SK-N-SH treated with all-trans-retinoic acid at 6 μM for 48 hours (cell line): Measurements from ENCODE around the gene ACOX3.

Experiments
- ATAC-seq: fragments of 200-7000 bp; cut with Tn5 transposase; 3 replicates; pipeline ENCODE4 v1.9.1; 2020; ENCODE audit warnings: mild to moderate bottlenecking, moderate library complexity
- ARNTL ChIP-seq: fragments of 450-650 bp; formaldehyde crosslinking; IDR thresholded peaks from 2 replicates; pipeline ENCODE4 v1.5.0; 2020; ENCODE audit warnings: low read depth, mild to moderate bottlenecking, moderate library complexity, borderline replicate concordance
- BACH2 ChIP-seq: fragments of 250-450 bp; sonication (Bioruptor Pico); IDR thresholded peaks from 2 replicates; pipeline ENCODE4 v1.9.0; 2021; ENCODE audit warnings: mild to moderate bottlenecking, borderline replicate concordance
- CSDC2 ChIP-seq: fragments of 250-450 bp; sonication (Bioruptor Pico); IDR thresholded peaks from 2 replicates; pipeline ENCODE4 v1.5.0; 2020; ENCODE audit warnings: mild to moderate bottlenecking, moderate library complexity
- CSRNP3 ChIP-seq: fragments of 250-450 bp; sonication (Bioruptor Pico); IDR thresholded peaks from 2 replicates; pipeline ENCODE4 v1.5.1; 2021; ENCODE audit warnings: mild to moderate bottlenecking, moderate library complexity
- ISL1 ChIP-seq: fragments of 250-450 bp; sonication (Bioruptor Pico); IDR thresholded peaks from 2 replicates; pipeline ENCODE4 v2.1.2; 2022; ENCODE audit warnings: mild to moderate bottlenecking, moderate library complexity
- OSR1 ChIP-seq: fragments of 250-450 bp; sonication (Bioruptor Pico); IDR thresholded peaks from 2 replicates; pipeline ENCODE4 v1.8.0; 2022; ENCODE audit warnings: moderate library complexity, mild to moderate bottlenecking, inconsistent platforms
- PPARA ChIP-seq: fragments of 250-450 bp; sonication (Bioruptor Pico); IDR thresholded peaks from 2 replicates; pipeline ENCODE4 v1.5.0; 2020; ENCODE audit warnings: mild to moderate bottlenecking, borderline replicate concordance
- RARB ChIP-seq: fragments of 250-450 bp; sonication (Bioruptor Pico); IDR thresholded peaks from 2 replicates; pipeline ENCODE4 v1.8.0; 2021; ENCODE audit warnings: mild to moderate bottlenecking, moderate library complexity
- SNAI2 ChIP-seq: fragments of 250-450 bp; sonication (Bioruptor Pico); IDR thresholded peaks from 2 replicates; pipeline ENCODE4 v1.5.0; 2020; ENCODE audit warnings: mild to moderate bottlenecking, moderate library complexity
- TCF4 ChIP-seq: fragments of 250-450 bp; sonication (Bioruptor Pico); IDR thresholded peaks from 2 replicates; pipeline ENCODE4 v1.8.0; 2021; ENCODE audit warnings: mild to moderate bottlenecking, moderate library complexity, borderline replicate concordance
- TOX ChIP-seq: fragments of 250-450 bp; sonication (Bioruptor Pico); IDR thresholded peaks from 2 replicates; pipeline ENCODE4 v1.8.0; 2021; ENCODE audit warnings: mild to moderate bottlenecking, moderate library complexity, borderline replicate concordance
- TSHZ2 ChIP-seq: fragments of 250-450 bp; sonication (Bioruptor Pico); IDR thresholded peaks from 2 replicates; pipeline ENCODE4 v1.5.0; 2020; ENCODE audit warnings: mild to moderate bottlenecking, moderate library complexity
- ZC3H10 ChIP-seq: fragments of 250-450 bp; sonication (Bioruptor Pico); IDR thresholded peaks from 2 replicates; pipeline ENCODE4 v1.5.1; 2021; ENCODE audit warnings: mild to moderate bottlenecking, moderate library complexity
- ZNF565 ChIP-seq: fragments of 450-650 bp; formaldehyde crosslinking; conservative IDR thresholded peaks from 2 replicates; pipeline ENCODE4 v1.5.0; 2020; ENCODE audit warnings: low read depth, mild to moderate bottlenecking, moderate library complexity
- ZNF70 ChIP-seq: fragments of 450-650 bp; formaldehyde crosslinking; IDR thresholded peaks from 2 replicates; pipeline ENCODE4 v1.5.0; 2020; ENCODE audit warnings: mild to moderate bottlenecking, moderate library complexity
- ZNF8 ChIP-seq: fragments of 450-650 bp; formaldehyde crosslinking; IDR thresholded peaks from 2 replicates; pipeline ENCODE4 v1.5.0; 2020; ENCODE audit warnings: mild to moderate bottlenecking, moderate library complexity
- TF ChIP-seq, protein P1 (sequence below): fragments of 250-450 bp; sonication (Bioruptor Pico); IDR thresholded peaks from 2 replicates; pipeline ENCODE4 v1.8.0; 2020; ENCODE audit warnings: mild to moderate bottlenecking, moderate library complexity, borderline replicate concordance
- TF ChIP-seq, protein P2 (sequence below): fragments of 250-450 bp; sonication (Bioruptor Pico); IDR thresholded peaks from 2 replicates; pipeline ENCODE4 v1.8.0; 2021; ENCODE audit warnings: low read depth, mild to moderate bottlenecking, moderate library complexity, borderline replicate concordance

Gene ACOX3

GRCh38 chr4:8419222-8420041, 21.1 kb downstream of the ACOX3 start:
- TF ChIP-seq ZNF70 (CRISPR knock-in tag) = no peak
- no peak for TF ChIP-seq BACH2
- TF ChIP-seq ARNTL (CRISPR knock-in tag) = no peak
- TF ChIP-seq ZNF8 = no peak
- TF ChIP-seq, protein P1, sequence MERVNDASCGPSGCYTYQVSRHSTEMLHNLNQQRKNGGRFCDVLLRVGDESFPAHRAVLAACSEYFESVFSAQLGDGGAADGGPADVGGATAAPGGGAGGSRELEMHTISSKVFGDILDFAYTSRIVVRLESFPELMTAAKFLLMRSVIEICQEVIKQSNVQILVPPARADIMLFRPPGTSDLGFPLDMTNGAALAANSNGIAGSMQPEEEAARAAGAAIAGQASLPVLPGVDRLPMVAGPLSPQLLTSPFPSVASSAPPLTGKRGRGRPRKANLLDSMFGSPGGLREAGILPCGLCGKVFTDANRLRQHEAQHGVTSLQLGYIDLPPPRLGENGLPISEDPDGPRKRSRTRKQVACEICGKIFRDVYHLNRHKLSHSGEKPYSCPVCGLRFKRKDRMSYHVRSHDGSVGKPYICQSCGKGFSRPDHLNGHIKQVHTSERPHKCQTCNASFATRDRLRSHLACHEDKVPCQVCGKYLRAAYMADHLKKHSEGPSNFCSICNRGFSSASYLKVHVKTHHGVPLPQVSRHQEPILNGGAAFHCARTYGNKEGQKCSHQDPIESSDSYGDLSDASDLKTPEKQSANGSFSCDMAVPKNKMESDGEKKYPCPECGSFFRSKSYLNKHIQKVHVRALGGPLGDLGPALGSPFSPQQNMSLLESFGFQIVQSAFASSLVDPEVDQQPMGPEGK (CRISPR knock-in tag) = no peak
- no peak for TF ChIP-seq CSDC2 (CRISPR knock-in tag)
- TF ChIP-seq PPARA (CRISPR knock-in tag) = no peak
- TF ChIP-seq, protein P2, sequence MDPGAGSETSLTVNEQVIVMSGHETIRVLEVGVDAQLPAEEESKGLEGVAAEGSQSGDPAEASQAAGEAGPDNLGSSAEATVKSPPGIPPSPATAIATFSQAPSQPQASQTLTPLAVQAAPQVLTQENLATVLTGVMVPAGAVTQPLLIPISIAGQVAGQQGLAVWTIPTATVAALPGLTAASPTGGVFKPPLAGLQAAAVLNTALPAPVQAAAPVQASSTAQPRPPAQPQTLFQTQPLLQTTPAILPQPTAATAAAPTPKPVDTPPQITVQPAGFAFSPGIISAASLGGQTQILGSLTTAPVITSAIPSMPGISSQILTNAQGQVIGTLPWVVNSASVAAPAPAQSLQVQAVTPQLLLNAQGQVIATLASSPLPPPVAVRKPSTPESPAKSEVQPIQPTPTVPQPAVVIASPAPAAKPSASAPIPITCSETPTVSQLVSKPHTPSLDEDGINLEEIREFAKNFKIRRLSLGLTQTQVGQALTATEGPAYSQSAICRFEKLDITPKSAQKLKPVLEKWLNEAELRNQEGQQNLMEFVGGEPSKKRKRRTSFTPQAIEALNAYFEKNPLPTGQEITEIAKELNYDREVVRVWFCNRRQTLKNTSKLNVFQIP (CRISPR knock-in tag) = no peak
- no peak for ATAC-seq

DNA sequence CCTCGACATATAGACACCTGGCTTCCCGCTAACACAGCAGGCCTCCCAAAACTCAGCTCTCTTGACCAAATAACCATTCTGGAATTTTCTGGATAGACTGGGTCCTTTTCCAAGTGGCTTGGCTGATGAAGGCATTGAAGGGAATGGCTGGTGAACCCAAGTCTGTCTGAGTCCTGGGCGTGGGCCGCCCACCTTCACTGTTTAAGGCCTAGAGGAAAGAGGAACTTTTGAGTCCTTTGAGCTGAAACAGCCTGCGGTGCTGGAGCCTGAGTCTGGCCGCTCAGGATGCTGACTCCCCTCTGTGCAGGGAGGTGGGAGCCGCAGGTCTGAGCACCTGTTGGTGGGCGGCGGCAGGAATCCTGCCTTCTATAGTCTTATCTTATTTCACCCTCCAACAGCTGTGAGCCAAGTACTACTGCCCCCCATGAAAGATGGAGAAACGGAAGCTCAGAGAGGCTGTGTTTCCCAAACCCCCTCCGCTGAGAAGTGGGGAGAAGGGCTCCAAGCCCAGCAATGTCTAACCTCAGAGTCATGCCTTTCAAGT, 23.4 kb downstream of the ACOX3 start:
- TF ChIP-seq TCF4 (CRISPR knock-in tag) (no peak), CSRNP3 (CRISPR knock-in tag) (no peak), ZNF70 (CRISPR knock-in tag) (no peak), OSR1 (CRISPR knock-in tag) (no peak), ZNF565 (CRISPR knock-in tag) (no peak), SNAI2 (CRISPR knock-in tag) (no peak), BACH2 (no peak), RARB (CRISPR knock-in tag) (no peak), TSHZ2 (CRISPR knock-in tag) (no peak), ZNF8 (no peak), ARNTL (CRISPR knock-in tag) (no peak), PPARA (CRISPR knock-in tag) (no peak), ISL1 (CRISPR knock-in tag) (no peak)
- ATAC-seq = no peak

DNA sequence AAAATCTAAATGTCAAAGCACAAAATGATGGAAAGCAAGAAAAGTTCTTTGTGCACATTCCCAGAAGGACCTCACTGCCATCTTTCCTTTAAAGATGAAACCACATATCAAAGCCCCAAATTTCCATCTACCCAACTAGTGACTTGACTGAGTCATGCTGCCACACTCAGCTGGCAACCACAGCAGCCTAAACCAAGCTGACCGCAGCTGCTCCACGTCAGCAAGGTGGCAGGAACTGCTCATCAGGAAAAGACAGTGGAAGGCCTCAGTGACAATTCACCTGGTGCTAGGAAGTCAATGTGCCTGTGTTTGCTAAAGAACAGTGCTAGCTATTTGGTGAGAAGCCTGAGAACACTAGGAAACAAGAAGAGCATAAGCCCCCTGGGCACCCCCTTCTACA, 26.1 kb downstream of the ACOX3 start:
- ATAC-seq = no peak
- TF ChIP-seq, protein P2 (CRISPR knock-in tag) = no peak
- TF ChIP-seq ZC3H10 (CRISPR knock-in tag) (no peak), CSDC2 (CRISPR knock-in tag) (no peak), TSHZ2 (CRISPR knock-in tag) (no peak), TCF4 (CRISPR knock-in tag) (no peak), SNAI2 (CRISPR knock-in tag) (no peak), BACH2 (no peak), CSRNP3 (CRISPR knock-in tag) (no peak), ZNF565 (CRISPR knock-in tag) (no peak), TOX (CRISPR knock-in tag) (no peak), ISL1 (CRISPR knock-in tag) (no peak)
- TF ChIP-seq, protein P1 (CRISPR knock-in tag) = no peak
